ENCODE measurements around the gene PRKG1.
"Not testable (repeated sequence)": the region's sequence is repeated elsewhere in the genome, so short reads cannot be mapped to it uniquely, and the experiment has no call there.

PRKG1 gene

DNA sequence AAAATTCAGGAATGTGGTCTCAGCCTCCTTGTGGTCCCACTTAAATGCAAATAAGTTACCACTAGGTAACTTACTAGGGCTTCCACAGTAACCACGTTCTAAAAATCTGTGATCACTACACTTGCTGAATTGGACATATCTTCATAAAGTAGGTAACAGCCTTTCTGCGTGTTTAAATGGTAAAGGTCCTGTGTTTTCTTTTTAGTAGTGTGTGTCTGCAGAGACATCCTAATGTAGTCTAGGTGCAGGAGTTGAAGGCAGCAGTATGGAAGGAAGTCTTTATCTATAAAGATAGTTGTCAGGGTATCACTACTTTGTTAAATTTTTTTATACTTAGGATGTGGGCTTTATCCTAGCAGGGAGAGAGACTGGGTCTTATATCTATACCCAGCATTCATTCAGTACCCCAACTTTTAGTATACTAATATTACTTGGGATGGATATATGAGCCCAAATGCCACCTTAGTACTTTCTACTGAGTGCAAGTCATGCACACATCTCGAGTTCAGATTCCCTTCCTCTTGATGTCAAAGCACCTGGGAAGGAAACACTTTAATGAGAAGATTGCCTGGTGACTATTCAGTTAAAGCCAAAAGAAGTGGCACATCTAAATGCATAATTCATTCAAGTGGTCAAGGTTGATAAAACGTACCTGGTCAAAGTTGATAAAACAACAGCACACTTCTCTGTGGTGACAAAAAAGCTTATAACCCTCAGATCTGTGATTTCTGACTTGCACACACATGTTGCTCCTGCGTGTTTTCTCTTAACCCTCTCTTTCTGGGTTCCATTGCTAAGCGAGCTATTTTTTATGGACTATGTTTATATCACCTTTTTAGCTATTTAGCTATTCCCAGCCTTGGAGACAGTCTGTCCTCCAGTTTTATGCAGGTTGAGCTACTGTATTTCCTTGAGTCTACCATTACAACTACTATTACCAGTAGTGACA is 958.7 kb downstream of the PRKG1 start:
- FAIRE-seq, result no peak

GRCh38 chr10:52039002-52039793 is 964.9 kb downstream of the PRKG1 start:
- FAIRE-seq; DNase-seq (ENCODE audit: insufficient read length): not testable (repeated sequence)

More for the DNA sequence above, 958.7 kb downstream of the PRKG1 start:
- TF ChIP-seq POLR2AphosphoS5 (IDR thresholded peaks at IDR 0.05; ENCODE audit: low read depth, low read length) (no peak), POLR2A (IDR thresholded peaks at IDR 0.05; ENCODE audit: low read depth, low read length) (no peak), TAF1 (IDR thresholded peaks at IDR 0.05; ENCODE audit: borderline replicate concordance, low read depth, low read length) (no peak)
- no peak for DNase-seq (ENCODE audit: insufficient read length)

DNA sequence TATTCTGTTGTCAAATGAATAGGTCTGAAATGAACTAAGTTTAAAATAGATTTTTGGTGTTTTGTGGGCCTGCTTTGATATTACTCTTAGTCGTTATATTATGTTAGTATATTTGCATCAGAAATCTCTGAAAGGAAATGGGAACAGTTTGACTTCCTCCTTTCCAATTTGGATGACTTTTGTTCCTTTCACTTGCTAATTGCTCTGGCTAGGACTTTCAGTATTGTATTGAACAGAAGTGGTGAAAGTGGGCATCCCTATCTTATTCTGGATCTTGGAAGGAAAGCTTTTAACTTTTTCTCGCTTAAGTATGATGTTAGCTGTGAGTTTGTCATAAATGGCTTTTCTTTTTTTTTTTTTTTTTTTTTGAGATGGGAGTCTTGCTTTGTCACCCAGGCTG is 966.2 kb downstream of the PRKG1 start:
- no peak for FAIRE-seq
- no peak for DNase-seq (ENCODE audit: insufficient read length)

GRCh38 chr10:52043811-52044210 is 969.5 kb downstream of the PRKG1 start:
- no peak for FAIRE-seq
- DNase-seq (ENCODE audit: insufficient read length), result no peak
- no peak for TF ChIP-seq POLR2AphosphoS5 (IDR thresholded peaks at IDR 0.05; ENCODE audit: low read depth, low read length)
- no peak for TF ChIP-seq POLR2A (IDR thresholded peaks at IDR 0.05; ENCODE audit: low read depth, low read length)
- no peak for TF ChIP-seq TAF1 (IDR thresholded peaks at IDR 0.05; ENCODE audit: borderline replicate concordance, low read depth, low read length)

More for the DNA sequence above, 966.2 kb downstream of the PRKG1 start:
- TF ChIP-seq TAF1 (IDR thresholded peaks at IDR 0.05; ENCODE audit: borderline replicate concordance, low read depth, low read length), result no peak
- TF ChIP-seq POLR2AphosphoS5 (IDR thresholded peaks at IDR 0.05; ENCODE audit: low read depth, low read length), result no peak
- no peak for TF ChIP-seq POLR2A (IDR thresholded peaks at IDR 0.05; ENCODE audit: low read depth, low read length)

DNA sequence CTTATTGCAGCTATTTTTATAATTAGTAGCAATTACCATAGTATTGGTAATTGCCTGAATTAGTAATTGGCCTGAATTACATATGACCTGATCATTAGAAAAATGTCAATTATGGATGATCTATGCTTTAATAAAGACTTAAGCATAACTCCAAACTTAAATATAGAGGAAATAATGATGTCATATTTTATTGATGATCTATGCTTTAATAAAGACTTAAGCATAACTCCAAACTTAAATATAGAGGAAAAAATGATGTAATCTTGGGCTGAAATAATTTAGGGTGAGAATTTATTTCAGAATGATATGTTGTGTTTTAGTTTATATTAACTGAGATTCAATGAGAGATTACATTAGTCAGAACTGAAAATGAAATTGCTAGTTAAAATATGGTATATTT is 973.8 kb downstream of the PRKG1 start:
- TF ChIP-seq POLR2A (IDR thresholded peaks at IDR 0.05; ENCODE audit: low read depth, low read length) (no peak), TAF1 (IDR thresholded peaks at IDR 0.05; ENCODE audit: borderline replicate concordance, low read depth, low read length) (no peak), POLR2AphosphoS5 (IDR thresholded peaks at IDR 0.05; ENCODE audit: low read depth, low read length) (no peak)
- DNase-seq (ENCODE audit: insufficient read length) (no peak), FAIRE-seq (no peak)

DNA sequence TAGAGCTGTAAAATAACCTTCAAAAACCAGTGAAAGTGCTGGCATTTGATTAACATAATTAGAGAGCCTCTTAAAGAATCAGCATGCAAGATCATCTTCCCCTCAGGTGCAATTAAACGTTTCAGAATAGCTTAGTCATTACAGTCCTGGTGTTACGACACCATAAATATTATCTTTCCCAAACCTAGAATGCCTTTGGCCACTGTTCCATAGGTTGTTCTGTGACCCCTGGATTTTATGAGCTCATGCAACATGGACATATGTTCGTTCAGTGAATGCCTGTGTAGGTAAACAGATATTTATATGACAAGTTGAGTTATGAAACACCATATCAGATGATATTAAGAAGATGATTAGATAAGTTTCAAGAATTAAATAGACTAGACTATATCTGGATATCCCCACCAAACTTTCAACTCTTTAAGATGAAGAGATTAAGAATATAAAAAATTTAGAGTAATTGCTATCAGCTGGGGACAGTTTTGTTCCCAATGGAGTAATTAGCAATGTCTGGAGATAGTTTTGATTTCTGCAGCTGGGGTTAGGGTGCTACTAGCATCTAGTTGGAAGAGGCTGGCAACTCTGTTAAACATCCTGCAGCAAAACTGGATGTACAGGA is 976.3 kb downstream of the PRKG1 start:
- TF ChIP-seq POLR2A (IDR thresholded peaks at IDR 0.05; ENCODE audit: low read depth, low read length) (no peak), POLR2AphosphoS5 (IDR thresholded peaks at IDR 0.05; ENCODE audit: low read depth, low read length) (no peak)
- FAIRE-seq, result no peak
- no peak for DNase-seq (ENCODE audit: insufficient read length)

- TF ChIP-seq TAF1 (IDR thresholded peaks at IDR 0.05; ENCODE audit: borderline replicate concordance, low read depth, low read length) (no peak), POLR2AphosphoS5 (IDR thresholded peaks at IDR 0.05; ENCODE audit: low read depth, low read length) (no peak), POLR2A (IDR thresholded peaks at IDR 0.05; ENCODE audit: low read depth, low read length) (no peak)
- DNase-seq (ENCODE audit: insufficient read length) (no peak), FAIRE-seq (no peak)
Observed at GRCh38 chr10:52053497-52053896, 979.2 kb downstream of the PRKG1 start.

GRCh38 chr10:52056291-52056690 is 982.0 kb downstream of the PRKG1 start:
- no peak for TF ChIP-seq POLR2AphosphoS5 (IDR thresholded peaks at IDR 0.05; ENCODE audit: low read depth, low read length)
- FAIRE-seq (no peak), DNase-seq (ENCODE audit: insufficient read length) (no peak)

DNA sequence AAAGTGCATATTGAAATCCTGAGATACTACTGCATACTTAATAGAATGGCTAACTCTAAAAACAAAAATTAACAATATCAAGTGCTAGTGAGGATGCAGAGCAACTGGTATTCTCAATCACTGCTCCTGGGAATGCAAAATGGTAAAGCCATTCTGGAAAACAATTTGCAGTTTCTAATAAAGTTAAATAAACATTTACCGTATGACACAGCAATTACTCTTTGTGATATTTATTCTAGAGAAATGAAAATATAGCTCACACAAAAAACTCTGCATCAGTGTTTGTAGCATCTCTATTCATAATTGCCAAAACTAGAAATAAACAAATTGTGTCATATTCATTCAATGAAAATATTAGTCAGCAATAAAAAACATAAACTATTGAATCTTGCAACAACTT is 984.8 kb downstream of the PRKG1 start:
- no peak for FAIRE-seq
- no peak for DNase-seq (ENCODE audit: insufficient read length)
- TF ChIP-seq POLR2AphosphoS5 (IDR thresholded peaks at IDR 0.05; ENCODE audit: low read depth, low read length), result no peak
- no peak for TF ChIP-seq TAF1 (IDR thresholded peaks at IDR 0.05; ENCODE audit: borderline replicate concordance, low read depth, low read length)
- no peak for TF ChIP-seq POLR2A (IDR thresholded peaks at IDR 0.05; ENCODE audit: low read depth, low read length)

GRCh38 chr10:52063159-52063558 is 988.9 kb downstream of the PRKG1 start:
- no peak for FAIRE-seq
- DNase-seq (ENCODE audit: insufficient read length), result no peak
- TF ChIP-seq POLR2AphosphoS5 (IDR thresholded peaks at IDR 0.05; ENCODE audit: low read depth, low read length), result no peak
- no peak for TF ChIP-seq TAF1 (IDR thresholded peaks at IDR 0.05; ENCODE audit: borderline replicate concordance, low read depth, low read length)
- no peak for TF ChIP-seq POLR2A (IDR thresholded peaks at IDR 0.05; ENCODE audit: low read depth, low read length)

- no peak for TF ChIP-seq POLR2AphosphoS5 (IDR thresholded peaks at IDR 0.05; ENCODE audit: low read depth, low read length)
- TF ChIP-seq TAF1 (IDR thresholded peaks at IDR 0.05; ENCODE audit: borderline replicate concordance, low read depth, low read length), result no peak
- no peak for TF ChIP-seq POLR2A (IDR thresholded peaks at IDR 0.05; ENCODE audit: low read depth, low read length)
- DNase-seq (ENCODE audit: insufficient read length) (no peak), FAIRE-seq (no peak)
Observed at GRCh38 chr10:52064084-52064845, 990.0 kb downstream of the PRKG1 start.
